NB4 (cell line): ENCODE data around the gene LAG3.

Source experiments
- MYC ChIP-seq: IDR thresholded peaks from 2 replicates; pipeline ENCODE4 v1.6.1; 2011; ENCODE audit warnings: low read depth, low read length
- POLR2A ChIP-seq: IDR thresholded peaks from 2 replicates; pipeline ENCODE4 v1.6.1; 2011; ENCODE audit warnings: mild to moderate bottlenecking; ENCODE audit not compliant: insufficient read length; ENCODE audit errors: extremely low read depth
- TF ChIP-seq, protein P1 (sequence below): IDR thresholded peaks from one replicate; pipeline ENCODE4 v1.5.1; 2012; ENCODE audit warnings: low read depth, low read length
- TF ChIP-seq, protein P2 (sequence below): IDR thresholded peaks from 2 replicates; pipeline ENCODE4 v1.6.1; 2011; ENCODE audit warnings: low read depth, low read length

DNA sequence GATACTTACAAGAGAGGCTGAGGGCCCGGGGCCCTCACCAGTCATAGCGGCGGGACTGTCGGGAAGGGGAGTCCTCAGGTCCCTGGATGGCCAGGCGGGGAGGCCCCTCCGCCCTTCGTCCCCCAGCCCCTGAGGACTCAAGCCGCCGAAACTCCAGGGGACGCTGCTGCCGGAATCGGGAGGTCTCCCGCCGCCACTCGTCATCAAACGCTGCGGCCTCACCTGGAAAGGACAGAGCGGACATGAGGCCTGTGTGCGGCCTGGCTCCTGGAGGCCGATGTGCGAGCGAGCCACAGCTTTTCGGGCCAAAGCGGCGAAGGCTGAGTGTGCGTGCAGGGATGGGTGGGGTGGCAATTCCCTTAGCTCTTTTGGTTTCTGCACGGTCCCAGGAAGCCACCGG lies 23.6 kb upstream of the LAG3 start:
- TF ChIP-seq POLR2A (no peak), MYC (no peak)
- TF ChIP-seq, protein P1, sequence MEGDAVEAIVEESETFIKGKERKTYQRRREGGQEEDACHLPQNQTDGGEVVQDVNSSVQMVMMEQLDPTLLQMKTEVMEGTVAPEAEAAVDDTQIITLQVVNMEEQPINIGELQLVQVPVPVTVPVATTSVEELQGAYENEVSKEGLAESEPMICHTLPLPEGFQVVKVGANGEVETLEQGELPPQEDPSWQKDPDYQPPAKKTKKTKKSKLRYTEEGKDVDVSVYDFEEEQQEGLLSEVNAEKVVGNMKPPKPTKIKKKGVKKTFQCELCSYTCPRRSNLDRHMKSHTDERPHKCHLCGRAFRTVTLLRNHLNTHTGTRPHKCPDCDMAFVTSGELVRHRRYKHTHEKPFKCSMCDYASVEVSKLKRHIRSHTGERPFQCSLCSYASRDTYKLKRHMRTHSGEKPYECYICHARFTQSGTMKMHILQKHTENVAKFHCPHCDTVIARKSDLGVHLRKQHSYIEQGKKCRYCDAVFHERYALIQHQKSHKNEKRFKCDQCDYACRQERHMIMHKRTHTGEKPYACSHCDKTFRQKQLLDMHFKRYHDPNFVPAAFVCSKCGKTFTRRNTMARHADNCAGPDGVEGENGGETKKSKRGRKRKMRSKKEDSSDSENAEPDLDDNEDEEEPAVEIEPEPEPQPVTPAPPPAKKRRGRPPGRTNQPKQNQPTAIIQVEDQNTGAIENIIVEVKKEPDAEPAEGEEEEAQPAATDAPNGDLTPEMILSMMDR, result no peak
- TF ChIP-seq, protein P2, sequence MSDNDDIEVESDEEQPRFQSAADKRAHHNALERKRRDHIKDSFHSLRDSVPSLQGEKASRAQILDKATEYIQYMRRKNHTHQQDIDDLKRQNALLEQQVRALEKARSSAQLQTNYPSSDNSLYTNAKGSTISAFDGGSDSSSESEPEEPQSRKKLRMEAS, result no peak
